SK-N-SH treated with all-trans-retinoic acid at 6 μM for 48 hours (cell line): Measurements from ENCODE around the gene EEA1.

Experiments used
- ARNTL ChIP-seq: fragments of 450-650 bp; formaldehyde crosslinking; IDR thresholded peaks from 2 replicates; pipeline ENCODE4 v1.5.0; 2020; ENCODE audit warnings: low read depth, mild to moderate bottlenecking, moderate library complexity, borderline replicate concordance
- CREB5 ChIP-seq: fragments of 250-450 bp; sonication (Bioruptor Pico); IDR thresholded peaks from 2 replicates; pipeline ENCODE4 v1.5.1; 2020; ENCODE audit warnings: low read depth, mild to moderate bottlenecking, moderate library complexity
- ESRRG ChIP-seq: fragments of 250-450 bp; sonication (Bioruptor Pico); IDR thresholded peaks from 2 replicates; pipeline ENCODE4 v1.6.1; 2021; ENCODE audit warnings: mild to moderate bottlenecking
- ISL1 ChIP-seq: fragments of 250-450 bp; sonication (Bioruptor Pico); IDR thresholded peaks from 2 replicates; pipeline ENCODE4 v2.1.2; 2022; ENCODE audit warnings: mild to moderate bottlenecking, moderate library complexity
- OSR1 ChIP-seq: fragments of 250-450 bp; sonication (Bioruptor Pico); IDR thresholded peaks from 2 replicates; pipeline ENCODE4 v1.8.0; 2022; ENCODE audit warnings: moderate library complexity, mild to moderate bottlenecking, inconsistent platforms
- RARB ChIP-seq: fragments of 250-450 bp; sonication (Bioruptor Pico); IDR thresholded peaks from 2 replicates; pipeline ENCODE4 v1.8.0; 2021; ENCODE audit warnings: mild to moderate bottlenecking, moderate library complexity
- SNAI2 ChIP-seq: fragments of 250-450 bp; sonication (Bioruptor Pico); IDR thresholded peaks from 2 replicates; pipeline ENCODE4 v1.5.0; 2020; ENCODE audit warnings: mild to moderate bottlenecking, moderate library complexity
- TSHZ2 ChIP-seq: fragments of 250-450 bp; sonication (Bioruptor Pico); IDR thresholded peaks from 2 replicates; pipeline ENCODE4 v1.5.0; 2020; ENCODE audit warnings: mild to moderate bottlenecking, moderate library complexity
- ZFP30 ChIP-seq: fragments of 450-650 bp; formaldehyde crosslinking; IDR thresholded peaks from 2 replicates; pipeline ENCODE4 v1.5.0; 2022; ENCODE audit warnings: mild to moderate bottlenecking, moderate library complexity

GRCh38 chr12:92879698-92880322, 49.3 kb downstream of the EEA1 start:
- no peak for TF ChIP-seq RARB (CRISPR knock-in tag)
- no peak for TF ChIP-seq ESRRG (CRISPR knock-in tag)
- no peak for TF ChIP-seq ZFP30 (CRISPR knock-in tag)
- no peak for TF ChIP-seq ISL1 (CRISPR knock-in tag)
- TF ChIP-seq SNAI2 (CRISPR knock-in tag), result no peak
- TF ChIP-seq TSHZ2 (CRISPR knock-in tag), result no peak
- no peak for TF ChIP-seq OSR1 (CRISPR knock-in tag)
- no peak for TF ChIP-seq CREB5
- no peak for TF ChIP-seq ARNTL (CRISPR knock-in tag)
